Measurements from ENCODE around the gene TLX2.

Gene TLX2

DNA sequence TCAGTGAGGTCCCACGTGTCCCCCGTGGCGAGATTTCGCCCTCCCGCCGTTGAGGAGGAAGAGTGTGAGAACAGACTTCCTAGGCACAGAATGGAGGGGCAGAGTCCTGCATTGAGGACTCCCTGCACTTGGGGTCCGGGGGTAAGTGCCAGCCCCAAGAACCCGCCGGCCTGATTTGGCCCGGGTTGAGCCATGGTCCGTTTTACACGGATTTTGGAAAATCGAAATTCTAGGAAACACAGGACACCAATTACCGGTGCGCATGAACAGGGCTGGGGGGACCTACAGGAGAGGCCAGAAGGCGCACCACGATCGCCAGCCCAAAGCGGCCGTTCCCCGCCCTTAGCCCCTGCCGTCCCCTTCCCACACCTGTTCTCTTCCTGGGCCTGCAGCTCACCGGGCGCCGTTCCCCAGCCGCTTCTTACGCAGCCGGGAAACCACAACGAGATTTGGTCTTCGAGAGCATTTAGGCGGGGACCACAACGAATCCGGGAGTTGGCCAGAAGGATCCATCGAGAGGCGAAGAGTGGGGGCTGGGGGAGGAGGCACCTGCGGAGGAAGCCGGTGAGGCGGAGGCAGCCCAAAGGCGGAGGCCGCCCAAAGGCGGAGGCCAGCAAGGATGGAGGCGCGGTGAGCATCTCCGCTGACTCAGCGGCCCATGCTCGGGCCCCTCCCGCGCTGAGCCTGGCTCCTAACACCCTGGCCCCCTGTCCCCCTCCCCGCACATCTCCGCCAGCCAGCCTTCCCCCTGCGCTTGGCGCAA lies 464 bp upstream of the TLX2 start:
- DNase-seq: no peak

DNA sequence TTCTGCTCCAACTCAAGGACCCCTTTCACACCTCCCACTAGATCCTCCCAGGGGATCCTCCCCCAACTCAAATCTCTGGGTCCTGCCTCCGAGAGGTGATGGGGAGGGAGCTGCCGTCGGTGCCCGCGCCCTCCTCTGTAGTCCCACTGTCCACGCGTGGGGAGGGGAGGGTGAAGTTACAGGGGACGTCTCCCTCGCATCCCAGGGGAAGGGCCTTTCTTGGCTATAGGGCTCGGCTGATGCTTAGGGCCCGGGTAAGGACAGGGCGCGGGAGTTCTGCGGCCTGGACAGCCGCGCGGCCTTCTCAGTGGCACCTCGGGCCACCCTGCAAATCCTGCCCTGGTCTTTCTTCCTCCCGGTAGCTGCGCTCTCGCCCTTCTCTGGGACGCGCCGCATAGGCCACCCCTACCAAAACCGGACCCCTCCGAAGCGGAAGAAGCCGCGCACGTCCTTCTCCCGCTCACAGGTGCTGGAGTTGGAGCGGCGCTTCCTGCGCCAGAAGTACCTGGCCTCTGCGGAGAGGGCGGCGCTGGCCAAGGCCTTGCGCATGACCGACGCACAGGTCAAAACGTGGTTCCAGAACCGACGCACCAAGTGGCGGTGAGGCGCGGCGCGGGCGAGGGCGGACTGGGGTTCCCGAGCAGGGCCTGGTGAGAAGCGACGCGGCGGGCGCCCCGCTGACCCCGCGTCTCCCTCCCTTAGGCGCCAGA lies 1.2 kb downstream of the TLX2 start:
- no peak for DNase-seq

DNA sequence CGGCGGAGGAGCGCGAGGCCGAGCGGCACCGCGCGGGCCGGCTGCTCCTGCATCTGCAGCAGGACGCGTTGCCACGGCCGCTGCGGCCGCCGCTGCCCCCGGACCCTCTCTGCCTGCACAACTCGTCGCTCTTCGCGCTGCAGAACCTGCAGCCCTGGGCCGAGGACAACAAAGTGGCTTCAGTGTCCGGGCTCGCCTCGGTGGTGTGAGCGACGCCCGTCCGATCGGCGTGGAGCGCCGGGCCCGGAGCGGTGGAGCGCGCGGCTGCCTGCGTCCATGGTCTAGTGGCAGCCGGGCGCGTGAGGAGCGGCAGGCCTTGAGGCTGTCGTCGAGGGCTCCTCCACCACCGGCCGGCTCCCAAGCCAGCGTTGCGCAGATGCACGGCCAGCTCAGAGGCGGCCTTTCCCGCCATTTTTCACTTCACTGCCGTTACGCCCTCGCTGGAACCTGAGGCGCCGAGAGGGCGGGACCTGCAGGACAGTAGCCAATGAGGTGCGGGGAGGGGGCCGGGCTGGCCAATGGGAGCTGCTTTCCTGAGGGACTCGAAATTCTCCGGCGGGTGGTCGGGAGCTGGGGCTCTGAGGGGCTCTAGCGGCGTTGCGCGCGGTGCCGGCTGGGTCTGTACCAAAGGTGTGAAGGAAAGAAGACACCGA lies 1.9 kb downstream of the TLX2 start:
- DNase-seq: peak in 1 of 2 experiments; percentile 19

DNA sequence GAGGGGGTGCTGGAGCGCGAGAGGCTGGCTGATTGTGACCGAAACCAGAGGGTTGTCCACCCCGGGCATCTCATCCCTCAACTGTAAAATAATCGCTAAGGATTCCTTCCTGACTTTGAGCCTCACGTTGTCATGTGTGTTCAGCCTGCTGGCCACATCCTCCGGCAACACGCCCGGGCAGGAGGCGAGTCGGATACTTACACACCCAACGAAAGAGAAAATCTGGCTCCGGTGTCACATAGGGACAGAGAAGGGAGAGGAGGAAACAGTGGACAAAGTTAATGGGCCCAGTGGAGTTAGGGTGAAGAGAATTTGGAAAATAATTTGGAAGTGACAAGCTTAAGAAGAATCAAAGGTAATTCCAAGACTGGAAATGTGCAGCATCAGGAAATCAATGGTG lies 2.4 kb downstream of the TLX2 start:
- no peak for DNase-seq

DNA sequence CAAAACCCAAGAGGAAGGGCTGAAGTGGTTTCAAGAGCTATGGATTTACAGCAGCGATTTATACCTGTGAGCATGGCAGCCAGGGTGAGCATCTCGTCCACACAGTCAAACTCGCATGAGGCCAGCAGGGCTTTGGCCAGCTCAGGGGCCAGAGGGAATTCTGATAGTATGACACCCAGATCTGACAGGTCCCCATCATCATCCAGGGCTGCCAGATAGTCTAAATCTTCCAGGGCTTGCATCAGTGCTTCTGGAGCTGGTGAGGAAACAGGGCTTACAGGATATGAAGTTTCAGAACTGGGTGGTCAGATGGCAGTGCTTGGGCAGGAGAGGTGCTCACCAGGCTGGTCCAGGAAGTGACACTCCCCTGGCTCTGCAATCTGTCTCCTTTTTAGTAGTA lies 8.3 kb downstream of the TLX2 start:
- DNase-seq: no peak

DNA sequence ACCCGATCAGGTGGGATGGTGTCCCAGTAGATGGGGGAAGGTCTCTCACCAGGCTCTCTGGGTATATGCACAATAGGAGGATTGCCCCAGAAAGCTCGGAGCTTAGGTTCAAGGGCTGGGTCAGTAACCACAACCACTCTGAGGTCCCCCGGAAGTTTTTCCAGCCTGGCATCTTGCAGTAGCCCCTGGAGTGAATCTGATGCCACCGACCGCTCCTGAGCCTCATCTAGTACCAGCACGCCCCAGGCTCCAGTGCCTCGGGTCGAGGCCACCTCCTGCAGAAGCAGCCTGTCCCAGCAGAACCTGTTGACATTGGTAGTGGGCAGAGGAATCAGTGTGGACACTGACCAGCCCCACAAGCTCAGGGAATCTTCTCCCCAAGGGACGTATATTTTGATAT lies 9.8 kb downstream of the TLX2 start:
- no peak for DNase-seq

DNA sequence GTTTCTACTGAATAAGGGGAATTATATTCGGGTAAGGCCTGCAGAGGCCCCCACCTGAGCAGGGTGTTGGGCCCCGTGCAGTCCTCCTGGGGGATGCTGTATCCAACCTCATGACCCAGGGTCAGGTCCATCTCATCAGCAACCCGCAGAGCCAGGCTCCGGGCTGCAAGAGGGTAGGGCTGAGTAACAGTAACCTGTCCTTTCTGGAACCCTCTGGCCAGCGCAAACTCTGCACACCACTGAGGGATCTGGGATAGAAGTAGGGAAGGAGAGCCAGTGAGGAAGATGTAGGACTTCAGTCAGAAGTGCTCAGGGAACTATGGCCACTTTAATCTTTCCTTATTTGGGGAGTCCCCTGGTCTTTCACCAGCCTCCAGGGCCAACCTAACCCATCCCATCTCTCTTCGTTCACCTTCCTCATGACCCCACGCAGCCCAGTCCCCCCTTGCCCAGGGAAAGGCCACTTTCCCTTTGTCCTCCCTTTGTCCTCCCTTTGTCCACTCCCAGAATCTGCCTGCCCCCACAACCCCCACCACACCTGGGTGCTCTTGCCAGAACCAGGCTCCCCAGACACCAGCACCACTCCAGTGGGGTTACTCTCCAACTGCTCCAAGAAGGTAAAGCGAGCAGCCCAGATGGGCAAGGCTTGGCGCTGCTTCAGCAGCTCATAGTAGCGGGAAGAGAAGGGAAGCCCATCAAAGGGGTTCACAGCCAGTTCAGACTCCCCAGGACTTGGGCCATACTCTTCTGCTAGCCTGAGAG lies 10.9 kb downstream of the TLX2 start:
- DNase-seq: no peak

DNA sequence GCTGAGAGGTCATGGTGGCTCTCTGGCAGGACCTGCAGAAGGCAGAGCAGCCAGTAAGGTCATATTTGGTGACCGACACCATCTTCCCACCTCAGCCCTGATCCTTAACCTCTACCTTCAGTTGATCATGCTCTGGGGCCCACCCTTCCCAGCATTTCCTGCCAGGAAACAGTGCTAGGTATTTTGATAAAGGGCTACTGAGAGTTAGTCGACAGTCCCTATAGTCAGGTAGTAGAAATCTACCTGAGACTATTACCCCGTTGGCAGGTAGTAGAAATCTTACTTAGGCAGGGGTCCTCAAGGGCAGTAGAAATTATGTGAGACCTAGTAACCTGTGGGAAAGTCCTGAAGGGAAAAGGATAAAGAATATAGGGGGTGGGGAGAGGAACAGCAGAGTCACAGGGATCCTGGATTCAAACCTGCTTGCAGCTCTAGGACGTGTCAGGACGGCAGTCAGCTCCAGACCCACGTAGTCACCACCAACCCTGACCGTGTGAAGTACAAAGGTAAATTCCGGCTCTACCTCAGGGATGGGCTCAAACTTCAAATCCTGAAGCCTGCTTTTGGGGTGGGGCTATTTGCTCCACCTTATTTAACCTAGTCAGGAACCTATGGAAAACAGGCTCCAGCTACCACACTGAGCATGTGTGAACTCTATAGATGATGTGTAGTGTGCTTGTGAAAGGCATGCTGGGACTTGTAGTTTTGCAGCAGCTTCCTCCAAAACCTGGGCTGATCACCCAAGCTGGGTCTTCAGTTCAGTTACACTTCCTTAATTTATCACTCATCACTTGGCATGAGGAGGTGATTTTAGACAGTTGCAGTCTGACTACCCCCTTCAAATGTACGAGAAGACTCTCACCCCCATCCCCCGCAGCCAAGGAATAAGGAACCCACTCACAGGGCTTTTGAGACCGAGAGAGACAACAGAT lies 11.7 kb downstream of the TLX2 start, which contains the start of gene DQX1:
Gene DQX1 (minus strand): TSS at position 515 of the 932 bp plus-strand sequence. CDS start 502 bp downstream, at position 13.
- peak in 1 of 2 experiments; percentile 50 for DNase-seq

DNA sequence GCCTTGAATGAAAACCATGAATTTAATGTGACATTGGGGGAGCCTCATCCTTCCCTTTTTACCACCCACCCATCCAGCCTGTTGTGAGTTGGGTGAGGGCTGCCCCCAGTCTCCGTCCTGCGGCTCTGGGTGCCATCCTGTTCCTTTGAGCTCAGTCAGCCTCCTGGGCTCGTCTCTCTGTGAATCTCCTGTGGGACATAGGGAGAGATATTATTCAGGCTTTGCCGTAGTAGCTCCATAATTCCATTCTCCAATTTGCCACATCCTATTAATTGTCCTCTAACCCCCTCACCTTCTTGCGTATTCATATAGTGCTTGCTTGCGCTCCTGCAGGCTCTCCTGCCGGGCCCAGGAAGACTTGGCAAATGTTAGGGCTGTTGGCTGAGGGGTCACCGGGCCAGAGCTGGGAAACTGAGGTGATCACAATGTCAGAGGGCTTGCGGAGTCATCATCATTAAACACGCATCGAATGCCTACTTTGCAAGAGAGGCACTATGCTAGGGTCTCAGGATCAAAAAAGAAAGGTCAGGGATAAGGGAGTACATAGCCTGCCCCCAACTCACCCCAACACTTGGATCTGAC lies 12.5 kb downstream of the TLX2 start:
- no peak for DNase-seq

DNA sequence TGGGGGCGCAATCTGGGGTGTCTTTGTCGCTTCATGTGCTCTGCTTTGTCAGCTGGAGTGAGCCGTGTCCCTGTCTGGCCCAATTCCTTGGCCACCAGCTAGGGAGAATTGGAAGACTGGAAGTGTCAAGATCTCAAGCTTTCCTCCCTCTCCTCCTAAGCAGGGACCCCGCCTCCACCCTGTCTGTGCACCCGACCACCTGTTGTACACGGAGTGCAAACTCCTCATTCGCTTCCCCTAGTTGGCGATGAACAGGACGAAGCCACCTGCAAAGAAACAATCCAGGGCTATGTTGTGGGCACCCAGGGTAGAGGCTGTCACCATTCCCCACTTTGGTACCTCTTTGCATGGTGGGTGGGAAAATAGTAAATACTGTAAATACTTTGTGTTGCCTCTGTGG lies 13.5 kb downstream of the TLX2 start:
- no peak for DNase-seq

DNA sequence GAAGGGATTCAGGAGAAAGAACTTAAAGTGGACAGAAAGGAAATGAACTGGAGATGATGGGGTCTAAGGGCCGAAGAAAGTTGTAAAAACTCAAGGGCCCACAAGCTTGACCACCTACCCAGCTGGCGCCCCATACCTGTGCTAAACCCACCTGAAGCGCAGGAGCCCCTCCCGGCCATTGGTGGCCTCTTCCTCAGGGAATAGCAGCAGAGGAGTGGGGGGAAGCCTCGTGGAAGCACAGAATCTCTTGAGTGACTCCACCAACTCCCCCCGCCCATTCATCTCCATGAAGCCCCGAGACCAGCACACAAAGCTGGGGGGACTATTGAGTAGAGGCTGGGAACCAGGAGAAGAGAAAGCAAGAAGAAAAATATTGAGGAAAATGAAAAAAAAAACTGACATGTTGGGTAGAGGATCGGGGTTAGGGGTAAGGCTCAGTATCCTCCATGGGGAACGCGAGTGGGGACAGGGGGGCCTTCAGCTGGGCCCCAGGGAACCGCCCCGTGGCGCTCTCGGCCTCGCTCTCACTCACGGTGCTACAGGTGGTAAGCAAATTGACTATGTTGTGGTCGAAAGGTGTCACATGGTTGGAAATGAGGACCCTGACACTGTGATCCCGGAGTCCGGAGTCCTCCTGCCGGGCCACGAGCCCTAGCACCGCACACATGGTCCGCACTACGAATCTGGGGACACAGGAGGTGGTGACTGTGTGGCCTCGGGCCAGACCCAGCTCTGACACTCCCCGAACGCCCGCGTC lies 14.5 kb downstream of the TLX2 start:
- DNase-seq: no peak

DNA sequence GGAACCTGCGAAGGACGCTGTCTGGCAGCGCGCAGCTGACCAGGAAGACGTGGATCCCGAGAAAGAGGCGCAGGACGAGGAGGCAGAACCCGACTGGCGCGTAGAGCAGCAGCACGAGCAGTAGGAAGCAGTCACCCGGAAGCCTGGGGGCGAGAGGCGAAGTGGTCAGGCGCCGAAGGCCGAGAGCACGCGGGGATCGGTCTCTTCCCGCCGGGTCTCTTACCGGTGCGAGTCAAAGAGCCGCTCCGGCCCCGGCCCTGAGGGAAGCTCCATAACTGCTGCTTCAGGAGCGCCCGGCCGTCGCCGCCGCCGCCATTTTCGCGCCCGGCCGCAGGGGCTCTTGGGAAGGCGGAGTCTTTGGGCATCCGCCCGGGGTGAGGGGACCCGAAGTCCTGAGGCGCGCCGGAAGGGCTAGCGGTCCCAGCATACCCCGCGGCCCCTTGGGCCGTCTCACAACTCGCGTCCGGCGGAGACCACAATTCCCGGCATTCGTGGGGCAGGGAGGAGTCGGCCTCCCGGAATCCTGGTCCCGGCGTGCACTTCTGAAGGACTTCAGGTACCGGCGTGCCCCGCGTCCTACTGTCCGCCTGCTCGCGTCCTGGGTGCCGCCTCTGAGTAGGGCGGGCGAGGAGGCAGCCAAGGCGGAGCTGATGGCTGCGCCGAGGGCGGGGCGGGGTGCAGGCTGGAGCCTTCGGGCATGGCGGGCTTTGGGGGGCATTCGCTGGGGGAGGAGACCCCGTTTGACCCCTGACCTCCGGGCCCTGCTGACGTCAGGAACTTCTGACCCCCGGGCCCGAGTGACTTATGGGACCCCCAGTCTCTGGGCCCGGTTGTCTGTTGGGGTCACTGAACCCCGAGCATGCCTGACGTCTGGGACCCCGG lies 15.3 kb downstream of the TLX2 start, which contains the start of the genes AUP1 and HTRA2:
Gene AUP1 (minus strand): TSS at position 350 of the 882 bp plus-strand sequence. CDS start 77 bp downstream, at position 273.
Gene HTRA2 (plus strand): TSS at position 577 of the 882 bp plus-strand sequence. CDS start 74 bp downstream, at position 651.
- DNase-seq: peak; percentile 93 to 96

DNA sequence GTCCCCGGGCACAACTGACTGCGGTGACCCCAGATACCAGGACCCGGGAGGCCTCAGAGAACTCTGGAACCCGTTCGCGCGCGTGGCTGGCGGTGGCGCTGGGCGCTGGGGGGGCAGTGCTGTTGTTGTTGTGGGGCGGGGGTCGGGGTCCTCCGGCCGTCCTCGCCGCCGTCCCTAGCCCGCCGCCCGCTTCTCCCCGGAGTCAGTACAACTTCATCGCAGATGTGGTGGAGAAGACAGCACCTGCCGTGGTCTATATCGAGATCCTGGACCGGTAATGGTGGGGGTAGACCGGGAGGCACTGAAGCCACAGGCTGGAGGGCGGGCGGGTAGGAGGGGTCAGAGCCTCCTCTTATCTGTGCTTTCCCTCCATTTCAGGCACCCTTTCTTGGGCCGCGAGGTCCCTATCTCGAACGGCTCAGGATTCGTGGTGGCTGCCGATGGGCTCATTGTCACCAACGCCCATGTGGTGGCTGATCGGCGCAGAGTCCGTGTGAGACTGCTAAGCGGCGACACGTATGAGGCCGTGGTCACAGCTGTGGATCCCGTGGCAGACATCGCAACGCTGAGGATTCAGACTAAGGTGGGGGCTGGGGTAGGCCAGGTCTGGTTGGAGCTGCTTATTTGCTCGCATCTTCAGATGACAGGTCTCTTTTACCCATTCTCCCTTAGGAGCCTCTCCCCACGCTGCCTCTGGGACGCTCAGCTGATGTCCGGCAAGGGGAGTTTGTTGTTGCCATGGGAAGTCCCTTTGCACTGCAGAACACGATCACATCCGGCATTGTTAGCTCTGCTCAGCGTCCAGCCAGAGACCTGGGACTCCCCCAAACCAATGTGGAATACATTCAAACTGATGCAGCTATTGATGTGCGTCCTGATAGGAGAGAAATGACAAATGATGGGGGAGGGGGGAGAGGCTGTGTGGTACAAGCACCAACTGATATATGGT lies 16.3 kb downstream of the TLX2 start:
- peak in 1 of 2 experiments; percentile 41 for DNase-seq

DNA sequence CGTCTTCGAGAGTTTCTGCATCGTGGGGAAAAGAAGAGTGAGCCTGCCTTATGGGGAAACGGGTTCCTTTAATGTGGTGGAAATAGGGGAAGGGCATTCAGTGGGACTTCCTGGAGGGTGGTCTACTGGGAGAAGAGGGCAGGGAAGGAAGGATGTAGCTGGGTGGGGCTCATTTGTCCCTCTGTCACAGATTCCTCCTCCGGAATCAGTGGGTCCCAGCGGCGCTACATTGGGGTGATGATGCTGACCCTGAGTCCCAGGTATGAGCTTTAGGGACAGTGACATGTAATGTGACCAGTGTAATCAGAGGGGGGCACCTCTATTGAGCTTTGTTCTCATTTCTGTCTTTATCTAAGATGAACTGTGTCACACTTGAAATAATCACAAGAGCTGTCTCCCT lies 17.4 kb downstream of the TLX2 start:
- no peak for DNase-seq

DNA sequence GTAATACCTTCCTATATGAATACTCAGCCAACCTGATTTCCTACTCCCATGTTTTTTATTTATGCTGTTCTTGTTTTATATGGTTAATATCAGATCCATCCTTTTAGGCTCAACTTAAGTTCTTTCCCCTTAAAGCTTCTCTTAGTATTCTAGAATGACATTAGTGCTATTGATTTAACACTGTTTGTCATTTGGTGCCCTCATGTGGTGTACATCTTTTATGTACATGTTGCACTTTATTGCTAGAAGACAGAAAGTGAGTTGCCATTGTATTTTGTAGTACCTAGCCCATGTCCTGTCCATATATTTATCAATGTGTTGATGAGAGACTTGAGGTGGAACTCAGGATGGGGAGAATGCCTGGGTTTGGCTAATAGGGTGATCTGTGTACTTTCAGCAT lies 18.0 kb downstream of the TLX2 start:
- DNase-seq: peak in 1 of 2 experiments; percentile 60

DNA sequence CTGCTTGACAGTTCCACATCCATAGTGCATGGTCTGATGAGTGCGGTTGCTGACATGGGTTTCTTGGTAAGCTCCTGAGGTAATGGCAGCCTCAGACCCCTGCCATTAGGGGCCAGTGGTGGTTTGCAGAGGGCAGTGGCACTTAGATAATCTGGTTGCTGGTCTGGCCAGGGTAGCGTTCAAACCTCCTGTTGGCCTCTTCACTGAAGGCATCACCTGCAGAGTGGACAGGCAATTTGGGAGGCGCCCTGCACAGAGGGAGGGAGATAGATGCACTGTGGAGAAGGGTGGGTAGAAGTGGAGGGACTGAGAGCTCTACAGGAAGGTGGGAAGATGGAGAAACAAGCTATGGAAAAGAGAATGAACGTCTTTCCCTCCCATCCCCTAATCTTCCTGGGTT lies 19.2 kb downstream of the TLX2 start:
- DNase-seq: no peak

DNA sequence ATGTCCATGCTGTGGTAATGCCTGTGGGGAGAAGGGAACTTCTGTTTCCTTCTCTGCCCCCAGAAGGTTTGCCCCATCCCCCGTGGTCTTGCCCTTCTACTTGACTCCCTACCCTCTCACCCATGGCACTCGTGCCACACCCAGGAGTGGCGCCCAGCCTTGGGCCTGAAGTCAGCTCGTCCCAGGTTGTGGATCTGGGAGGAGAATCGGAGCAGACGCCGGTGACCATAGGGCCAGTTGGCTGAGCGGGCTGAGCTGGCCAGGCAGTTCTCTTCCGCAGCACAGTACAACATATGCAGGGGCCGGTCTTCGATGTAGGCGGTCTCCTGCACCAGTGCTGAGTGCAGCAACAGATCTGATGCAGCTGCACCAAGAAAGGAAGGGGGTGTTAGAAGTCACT lies 20.2 kb downstream of the TLX2 start:
- DNase-seq: no peak

DNA sequence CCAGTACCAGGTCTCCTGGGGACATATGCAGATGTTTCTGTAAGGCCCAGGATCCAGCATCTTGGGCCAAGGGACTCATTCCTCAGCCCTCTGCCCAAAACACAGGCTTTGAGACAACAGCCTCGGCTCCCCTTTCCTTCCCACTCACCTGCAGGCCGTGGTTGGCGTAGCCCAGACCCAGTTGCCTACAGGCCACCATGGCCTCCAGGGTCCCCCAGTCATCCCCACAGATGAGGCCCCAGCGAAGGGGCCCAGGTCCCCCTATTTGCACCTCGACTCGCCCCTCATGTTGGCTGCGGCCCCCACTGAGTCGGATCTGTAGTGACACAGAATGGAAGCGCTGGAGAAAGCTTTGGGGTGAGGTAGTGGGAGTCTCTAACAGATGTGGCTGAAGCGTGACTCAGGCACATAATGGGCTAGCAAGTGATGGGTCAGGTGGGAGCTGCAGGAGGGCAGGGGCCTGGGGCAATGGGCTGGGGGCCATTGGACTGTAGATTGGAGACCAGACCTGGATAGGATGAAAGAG lies 21.3 kb downstream of the TLX2 start:
- DNase-seq: no peak

All from SW 1271 (cell line).